HG02610 (cell line): ENCODE measurements around the gene DNAL4.

Source experiments
- ATAC-seq: cut with Tn5 transposase; IDR thresholded peaks from one replicate; pipeline ENCODE4 v1.9.1; 2021; ENCODE audit warnings: mild to moderate bottlenecking, moderate library complexity; ENCODE audit not compliant: unreplicated experiment

The DNAL4 gene

DNA sequence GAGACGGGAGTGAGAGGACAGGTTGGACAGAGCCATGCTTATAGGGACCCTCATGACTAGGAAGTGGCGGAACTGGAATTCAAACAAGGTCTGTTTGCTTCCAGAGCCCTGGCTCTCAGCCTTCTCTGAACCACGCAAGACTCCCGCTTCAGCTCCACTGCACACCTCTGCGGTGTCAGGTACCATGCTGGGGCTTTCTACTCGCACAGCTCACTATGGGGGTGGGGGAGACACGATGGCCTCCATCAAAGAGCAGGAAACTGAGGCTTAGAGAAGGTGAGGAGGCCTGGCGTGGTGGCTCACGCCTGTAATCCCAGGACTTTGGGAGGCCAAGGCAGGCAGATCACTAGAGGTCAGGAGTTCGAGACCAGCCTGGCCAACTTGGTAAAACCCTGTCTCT, 52.4 kb downstream of the DNAL4 start:
- no peak for ATAC-seq

DNA sequence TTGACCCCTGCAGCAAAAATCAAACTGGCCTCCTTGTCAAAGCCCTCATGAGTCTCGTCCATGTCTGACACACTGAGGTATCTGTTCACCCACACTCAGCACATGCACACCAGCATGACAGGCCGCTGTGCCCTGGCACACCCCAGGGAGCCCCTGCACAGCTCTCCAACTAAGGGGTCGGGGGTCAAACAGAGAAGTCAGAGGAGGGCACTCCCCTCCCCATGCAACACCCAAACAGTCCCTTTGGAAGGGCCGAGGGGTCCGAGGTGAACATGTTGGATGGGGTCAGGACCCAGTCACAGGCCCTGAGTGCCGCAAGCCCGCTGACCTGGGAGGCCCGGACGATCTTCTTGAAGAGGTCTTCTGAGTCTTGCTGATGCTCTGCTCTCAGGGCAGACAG, 52.8 kb downstream of the DNAL4 start:
- ATAC-seq = no peak

- ATAC-seq = no peak
Measured at GRCh38 chr22:38740754-38741153, 53.2 kb downstream of the DNAL4 start.

DNA sequence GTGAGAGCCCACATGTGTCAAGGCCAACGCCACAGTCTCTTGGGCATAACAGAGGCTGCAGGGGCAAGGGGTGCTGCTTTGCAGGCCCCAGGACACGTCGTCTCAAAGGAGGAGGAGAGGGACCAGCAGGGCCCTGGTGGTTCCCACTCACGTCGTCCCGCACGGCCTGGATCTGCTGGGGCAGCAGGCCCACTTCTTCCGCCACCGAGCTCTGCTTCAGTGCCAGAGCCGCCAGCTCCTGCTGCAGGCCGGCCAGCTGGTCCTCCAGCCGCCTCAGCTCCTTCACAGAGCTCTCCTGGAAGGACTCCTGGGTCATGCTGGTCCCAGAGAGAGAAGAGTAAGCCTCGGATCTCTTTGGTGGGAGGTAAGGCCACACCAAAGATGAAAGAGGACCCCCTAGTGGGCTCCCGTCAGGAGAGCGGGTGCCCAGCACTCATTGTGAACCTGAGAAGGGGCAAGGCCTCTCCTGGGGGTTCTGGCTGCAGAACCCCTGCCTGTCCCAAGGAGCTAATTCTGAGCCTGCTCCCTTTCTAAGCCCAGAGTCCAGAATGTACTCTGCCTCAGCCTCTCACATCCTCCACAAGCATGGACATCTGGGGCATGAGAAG, 53.7 kb downstream of the DNAL4 start:
- ATAC-seq = no peak

DNA sequence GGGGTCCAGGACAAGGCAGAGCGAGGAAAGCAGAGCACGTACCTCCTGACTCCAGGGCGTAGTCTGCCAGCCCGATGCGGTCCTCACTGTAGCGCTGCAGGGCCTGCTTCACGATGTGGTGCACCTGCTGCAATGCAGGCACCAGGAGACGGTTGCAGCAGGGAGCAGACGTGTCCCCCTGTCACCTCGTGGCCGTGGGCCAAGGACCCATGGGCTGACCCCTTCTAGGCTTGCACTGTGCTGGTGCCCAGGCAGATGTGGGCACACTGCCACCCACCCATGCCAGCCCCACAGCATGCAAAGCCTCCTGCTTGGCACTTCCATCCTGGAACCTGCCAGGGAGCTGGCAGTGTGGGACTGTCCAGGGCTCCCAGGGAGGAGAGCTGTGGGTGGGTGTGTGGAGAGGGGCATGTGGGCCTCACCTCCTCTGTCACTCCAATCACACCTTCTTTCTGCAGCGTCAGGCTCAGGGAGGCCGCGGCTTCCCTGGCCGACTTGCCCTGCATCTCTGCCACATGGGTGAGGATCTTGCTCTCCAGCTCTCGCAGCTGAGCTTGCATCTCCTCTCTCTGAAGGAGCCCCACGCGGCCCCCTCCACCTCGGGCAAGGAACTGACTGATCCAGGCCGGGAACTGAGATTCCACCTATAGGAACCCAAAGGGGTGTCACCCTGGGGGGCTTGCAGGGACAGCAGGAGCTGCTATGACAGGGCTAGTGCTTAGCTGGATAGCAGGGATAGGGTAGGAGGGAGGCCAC, 54.5 kb downstream of the DNAL4 start:
- ATAC-seq = no peak

GRCh38 chr22:38738475-38739070, 55.4 kb downstream of the DNAL4 start:
- ATAC-seq = no peak

DNA sequence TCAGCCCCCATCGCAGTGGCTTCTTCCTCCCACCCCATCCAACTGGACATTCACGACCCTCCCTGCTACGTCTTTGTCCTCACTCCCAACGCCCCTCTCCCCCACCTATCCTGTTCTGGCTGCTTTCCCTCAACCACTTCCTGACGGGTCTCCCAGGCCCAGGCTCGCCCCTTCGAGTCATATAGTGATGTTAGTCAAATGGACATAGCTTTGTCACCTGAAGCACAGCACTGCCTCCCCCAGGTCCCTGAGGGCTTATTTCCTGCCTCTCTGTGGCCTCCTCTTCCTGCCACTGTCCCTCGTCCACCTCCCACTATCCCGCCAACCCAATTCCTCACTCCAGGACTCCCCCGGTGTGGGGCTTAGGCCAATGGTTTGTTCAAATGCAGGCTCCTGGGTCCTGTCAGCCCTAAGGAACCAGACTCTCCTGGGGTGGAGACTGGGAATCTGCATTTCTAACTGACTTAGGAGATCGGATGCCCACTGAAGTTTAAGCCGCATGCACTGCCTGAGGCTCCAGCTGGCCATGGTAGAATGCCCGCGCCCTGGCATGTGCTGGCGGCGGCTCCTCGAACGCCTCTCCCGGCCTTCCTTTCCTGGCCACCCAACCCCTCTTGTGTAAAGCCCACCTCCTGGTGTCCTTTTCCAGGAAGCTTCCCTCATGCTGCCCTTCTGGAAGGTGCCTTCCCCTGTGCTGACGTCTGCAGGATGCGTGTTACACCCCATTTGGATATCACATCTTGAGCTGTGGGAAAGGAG, 56.5 kb downstream of the DNAL4 start:
- no peak for ATAC-seq

DNA sequence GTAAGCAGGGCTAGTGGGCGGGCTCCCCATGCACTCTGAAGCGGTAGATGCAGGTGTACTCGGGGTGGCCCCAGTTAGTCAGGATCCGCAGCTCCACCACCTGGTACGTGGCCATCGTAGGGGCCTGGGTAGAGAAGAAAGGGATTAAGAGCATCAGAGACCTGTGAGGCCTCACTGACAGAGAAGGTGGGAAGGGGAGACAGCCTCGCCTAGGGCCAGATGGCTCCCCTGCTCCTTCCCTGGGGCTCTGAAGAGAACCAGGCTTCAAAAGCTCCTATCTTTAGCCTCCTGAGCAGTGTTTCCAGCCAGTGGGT, 57.7 kb downstream of the DNAL4 start:
- ATAC-seq = no peak

DNA sequence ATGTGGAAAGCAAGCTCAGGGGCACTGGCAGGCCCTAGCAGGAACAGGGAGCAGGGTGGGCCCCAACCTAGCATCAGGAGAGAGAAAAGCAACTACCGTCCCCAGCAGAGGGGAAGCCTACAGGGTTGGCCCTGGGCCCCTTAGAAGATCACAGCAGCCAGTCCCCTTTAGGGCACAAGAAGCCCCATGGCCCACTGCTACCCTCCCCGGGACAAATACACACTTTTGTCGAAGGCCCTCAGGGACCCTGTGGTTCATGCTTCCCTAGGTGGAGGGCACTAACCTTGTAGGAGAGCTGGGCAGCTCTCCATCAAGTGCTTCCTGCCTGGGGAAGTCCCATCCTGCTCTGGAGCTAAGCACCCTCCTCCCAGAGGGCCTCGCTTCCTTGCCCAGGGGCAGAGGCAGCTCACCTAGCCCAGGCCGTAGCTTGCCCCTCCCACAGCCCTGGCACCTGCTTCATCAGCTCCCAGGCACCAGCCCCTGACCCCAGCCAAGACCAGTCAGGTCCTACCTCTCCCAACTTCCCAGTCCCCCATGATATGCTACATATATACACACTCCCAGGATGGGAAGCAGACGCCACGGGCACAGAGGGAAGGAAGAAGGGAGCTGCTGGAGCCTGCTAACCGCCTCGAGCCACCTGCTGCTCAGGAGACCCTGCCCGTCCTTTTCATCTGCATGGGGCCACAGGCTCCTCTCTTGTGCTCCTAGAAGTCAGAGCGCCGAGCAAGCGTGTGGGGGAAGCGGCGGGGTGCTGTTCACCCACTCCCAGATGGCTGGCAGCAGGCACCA, 58.3 kb downstream of the DNAL4 start:
- ATAC-seq = no peak

- no peak for ATAC-seq
Measured at GRCh38 chr22:38735126-38735464, 58.8 kb downstream of the DNAL4 start.

GRCh38 chr22:38734421-38735100, 59.4 kb downstream of the DNAL4 start:
- ATAC-seq = no peak

DNA sequence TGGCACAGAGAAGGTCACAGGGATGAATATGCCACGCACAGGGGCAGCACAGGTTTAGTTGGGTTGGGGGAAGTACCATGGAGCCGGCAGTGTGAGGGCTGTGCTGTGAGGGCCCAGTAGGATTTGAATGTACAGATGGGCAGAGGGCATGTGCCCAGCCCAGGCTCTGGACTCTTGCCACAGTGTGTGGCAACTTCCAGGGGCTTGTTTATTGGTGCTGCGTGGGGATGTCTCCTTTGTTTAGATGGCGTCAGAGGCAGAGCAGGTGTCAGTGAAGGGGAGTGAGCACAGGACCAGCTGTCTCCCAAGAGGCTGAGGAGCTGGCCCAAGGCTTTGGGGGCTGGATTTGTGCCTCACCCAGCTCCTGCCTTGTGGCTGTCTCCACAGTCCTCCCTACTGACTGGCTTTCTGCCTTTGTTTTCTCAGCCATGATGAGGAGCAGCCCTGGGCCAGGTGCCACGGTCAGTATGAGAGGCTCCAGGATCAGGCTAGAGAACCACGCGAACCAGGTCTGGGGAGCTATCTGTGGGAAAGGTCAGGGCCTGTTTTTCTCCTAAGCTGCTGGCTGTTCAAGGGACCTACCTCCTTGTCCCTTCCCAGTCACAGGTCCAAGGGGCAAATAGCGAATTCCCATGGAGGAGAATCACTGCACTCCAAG, 60.1 kb downstream of the DNAL4 start:
- no peak for ATAC-seq

DNA sequence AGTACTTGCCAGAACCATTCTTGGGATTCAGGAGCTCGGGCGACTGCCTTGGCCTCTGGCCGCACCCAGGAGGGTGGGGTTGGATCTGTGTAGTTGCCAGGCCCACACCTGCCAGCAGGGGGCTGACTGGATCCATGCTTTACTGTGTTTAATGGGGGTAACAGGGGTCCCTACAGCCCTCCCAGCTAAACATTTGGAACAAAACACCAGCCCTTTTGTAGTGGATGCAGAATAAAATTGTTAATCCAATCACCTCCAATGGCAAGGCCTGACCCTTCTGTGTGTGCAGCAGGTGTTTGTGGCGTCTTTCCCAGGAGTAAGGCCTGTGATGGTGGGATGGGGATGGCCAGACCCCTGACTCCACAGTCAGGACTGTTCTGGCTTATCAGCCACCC, 60.6 kb downstream of the DNAL4 start:
- ATAC-seq = no peak

DNA sequence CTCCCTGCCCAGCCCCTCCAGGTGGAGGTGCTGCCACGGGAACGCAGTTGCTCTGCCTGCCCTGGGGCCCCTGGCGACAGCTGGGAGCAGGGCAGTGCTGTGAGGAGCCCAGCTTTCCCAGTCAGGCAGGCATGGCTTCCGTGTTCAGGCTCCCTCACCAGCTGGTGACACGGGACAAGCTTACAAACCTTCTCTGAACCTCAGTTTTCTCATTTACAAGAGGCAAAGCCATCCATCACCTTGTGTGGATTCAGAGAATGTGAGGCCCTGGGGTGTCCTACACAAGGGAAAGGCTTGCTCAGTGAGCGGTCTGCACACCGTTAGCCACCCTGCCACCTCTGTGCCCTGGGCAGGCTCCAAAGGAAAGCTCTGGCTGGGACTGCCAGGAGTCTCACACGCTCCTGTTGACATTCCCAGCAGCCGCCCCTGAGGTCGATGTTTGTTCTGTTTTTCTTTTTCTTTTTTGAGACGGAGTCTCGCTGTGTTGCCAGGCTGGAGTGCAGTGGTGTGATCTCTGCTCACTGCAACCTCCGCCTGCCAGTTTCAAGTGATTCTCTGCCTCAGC, 61.6 kb downstream of the DNAL4 start:
- ATAC-seq = no peak

DNA sequence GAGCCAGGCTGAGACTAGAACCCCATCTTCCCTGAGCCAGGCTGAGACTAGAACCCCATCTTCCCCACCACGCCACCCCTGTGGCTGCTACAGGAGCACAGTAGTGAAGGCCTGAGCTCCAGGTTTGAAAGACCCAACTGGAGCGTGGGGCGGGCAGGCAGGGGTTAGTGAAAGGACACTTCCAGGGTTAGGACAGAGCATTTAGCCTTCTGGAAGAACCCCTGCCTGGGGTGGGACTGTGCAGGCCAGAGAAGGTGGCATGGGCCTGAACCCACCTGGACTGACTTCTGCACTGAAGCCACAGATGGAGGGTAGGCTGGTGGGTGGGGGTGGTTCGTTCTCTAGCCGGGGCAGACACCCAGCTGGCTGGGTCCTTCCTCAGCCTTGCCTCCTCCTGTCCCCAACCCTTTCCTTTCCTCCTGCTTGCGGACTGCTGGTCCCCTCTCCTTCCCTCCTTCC, 62.2 kb downstream of the DNAL4 start:
- ATAC-seq = no peak

DNA sequence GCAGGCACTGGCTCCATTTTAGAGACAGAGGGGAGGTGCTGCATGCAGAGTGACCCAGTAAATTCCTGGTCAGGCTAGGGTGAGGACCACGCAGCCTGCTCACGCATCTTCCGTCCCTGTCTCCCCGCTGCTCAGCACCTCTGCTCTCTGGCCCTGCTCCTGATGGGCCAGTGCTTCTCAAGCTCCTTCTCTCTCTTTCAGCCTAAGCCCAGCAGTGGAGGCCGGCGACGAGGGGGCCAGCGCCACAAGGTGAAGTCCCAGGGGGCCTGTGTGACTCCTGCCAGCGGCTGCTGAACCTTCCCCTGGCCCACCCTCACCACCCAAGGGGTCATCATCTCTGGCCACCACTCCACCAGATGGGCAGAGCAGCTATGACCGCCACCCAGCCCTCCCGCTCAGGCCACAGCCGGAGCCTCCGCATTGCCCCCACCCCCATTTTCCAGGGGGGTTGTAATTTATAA, 63.5 kb downstream of the DNAL4 start:
- ATAC-seq = no peak

- ATAC-seq = no peak
Measured at GRCh38 chr22:38729946-38730345, 64.0 kb downstream of the DNAL4 start.

DNA sequence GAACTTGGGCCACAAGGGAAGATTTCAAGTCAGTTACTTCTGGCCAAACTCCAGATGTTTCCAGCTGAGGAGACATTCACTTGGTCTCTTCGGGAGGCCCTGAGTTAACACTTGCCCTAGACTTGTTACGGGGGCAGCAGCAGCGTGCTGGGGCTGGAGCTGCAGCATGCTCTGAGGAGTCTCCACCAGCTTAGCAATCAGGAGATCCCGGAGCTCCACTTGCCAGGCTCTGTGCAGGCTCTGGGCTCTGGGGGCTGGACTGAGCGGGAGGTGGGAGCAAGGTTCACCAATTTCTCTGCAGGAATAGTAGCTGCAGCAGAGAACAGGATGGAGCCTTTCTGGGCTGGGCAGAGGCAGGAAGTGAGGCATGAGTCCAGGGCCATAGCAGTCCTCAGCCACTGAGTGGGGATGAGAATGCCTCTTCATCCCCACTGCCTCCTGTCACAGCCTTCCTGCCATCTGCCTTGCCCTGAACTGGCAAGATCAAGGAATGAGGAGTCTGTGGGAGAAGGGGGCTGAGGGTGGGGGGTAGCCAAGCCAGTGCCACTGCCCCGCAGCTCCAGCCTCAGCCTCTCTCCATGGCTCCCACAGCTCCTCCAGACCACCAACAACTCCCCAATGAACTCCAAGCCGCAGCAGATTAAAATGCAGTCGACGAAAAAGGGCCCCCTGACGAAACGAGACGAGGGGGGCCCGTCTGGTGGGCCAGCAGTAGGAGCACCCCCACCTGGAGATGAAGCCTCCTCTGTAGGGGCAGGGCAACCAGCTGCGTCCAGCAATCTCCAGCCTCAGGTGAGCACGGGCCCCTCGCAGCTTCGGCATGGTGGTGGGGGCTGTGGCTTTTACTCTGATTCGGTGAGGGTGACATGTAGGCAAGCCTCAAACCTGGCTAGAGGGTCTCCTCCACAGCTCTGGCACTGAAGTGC, 64.8 kb downstream of the DNAL4 start:
- no peak for ATAC-seq
